ENCODE results near the gene SUSD4. TPM values are rescaled to one million over a fixed set of nuclear protein-coding genes. Genes with fewer than 3 reads are reported as not detected.
A peak's percentile ranks its signal among the peaks of the same experiment; 100 is the strongest.

The SUSD4 gene
- total and polyA plus RNA-seq, 9 of the 15 experiments (the other 6 are each of a cell fraction or from before 2014, with no cell fraction given): 0.06 to 1.7 (median 0.09) TPM; not detected in 4

DNA sequence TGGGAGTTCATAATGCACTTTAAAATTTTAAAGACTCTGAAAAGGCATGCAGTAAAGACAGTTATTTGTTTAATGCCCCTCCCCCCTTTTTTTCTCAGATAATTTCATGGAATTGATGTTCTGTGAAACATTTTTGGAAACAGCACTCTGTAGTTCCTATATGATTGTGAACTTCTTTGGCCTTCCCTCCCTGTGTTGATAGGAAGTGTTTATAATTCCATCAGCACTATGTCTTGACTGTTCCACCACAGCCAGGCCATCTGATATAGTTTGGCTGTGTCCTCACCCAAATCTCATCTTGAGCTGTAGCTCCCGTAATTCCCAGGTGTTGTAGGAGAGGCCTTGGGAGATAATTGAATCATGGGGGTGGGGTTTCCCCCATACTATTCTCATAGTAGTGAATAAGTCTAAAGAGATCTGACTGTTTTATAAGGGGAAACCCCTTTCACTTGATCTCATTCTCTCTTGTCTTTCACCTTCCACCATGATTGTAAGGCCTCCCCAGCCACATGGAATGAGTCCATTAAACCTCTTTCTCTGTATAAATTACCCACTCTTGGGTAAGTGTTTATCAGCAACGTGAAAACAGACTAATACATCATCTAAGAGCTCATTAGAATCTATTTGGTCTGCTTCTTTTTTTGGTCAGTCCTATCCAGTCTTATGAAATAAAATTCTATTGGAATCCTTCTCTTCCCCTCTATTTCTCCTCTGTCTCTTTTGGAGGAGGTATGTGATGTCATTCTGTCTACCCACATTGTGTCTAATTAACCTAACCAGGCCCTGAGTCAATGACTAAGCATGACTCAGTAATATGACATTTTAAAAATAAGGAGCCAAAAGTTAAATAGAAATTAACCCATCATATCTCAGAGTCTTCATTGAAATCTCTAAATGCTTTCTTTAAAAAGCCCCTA is 38.2 kb upstream of the SUSD4 start (continued):
- TF ChIP-seq CCNT2 (IDR thresholded peaks at IDR 0.05; ENCODE audit: borderline replicate concordance, extremely low read depth, insufficient read length, low read depth, low read length) (peak; percentile 10), SMARCA4 (IDR thresholded peaks at IDR 0.05) (peak; percentile 43; the same call in 1 of the 2 replicates), ZNF766 (CRISPR knock-in tag; conservative IDR thresholded peaks at IDR 0.05) (peak; percentile 66), ATF1 (CRISPR knock-in tag; IDR thresholded peaks at IDR 0.05) (no peak), ATF1 (tag; IDR thresholded peaks at IDR 0.05) (peak; percentile 64), MEIS2 (IDR thresholded peaks at IDR 0.05; ENCODE audit: partially characterized antibody) (no peak), ELF1 (tag; IDR thresholded peaks at IDR 0.05) (no peak), PYGO2 (tag; IDR thresholded peaks at IDR 0.05) (no peak), GTF2A2 (tag; IDR thresholded peaks at IDR 0.05) (peak; percentile 35; the same call in 1 of the 2 replicates), NFE2 (IDR thresholded peaks at IDR 0.05; ENCODE audit: low read depth) (peak; percentile 91), SMARCE1 (IDR thresholded peaks at IDR 0.05) (peak; percentile 60; the same call in 1 of the 2 replicates), ARHGAP35 (IDR thresholded peaks at IDR 0.05; ENCODE audit: partially characterized antibody) (no peak), MED1 (CRISPR knock-in tag; IDR thresholded peaks at IDR 0.05; ENCODE audit: borderline replicate concordance) (no peak), JUNB (CRISPR knock-in tag; conservative IDR thresholded peaks at IDR 0.05) (0 out of 2 replicates have a peak, but pooled peaks have one; percentile 47), YBX1 (IDR thresholded peaks at IDR 0.05) (no peak), CREBBP (IDR thresholded peaks at IDR 0.05; ENCODE audit: low read depth, low read length) (no peak), EHMT2 (IDR thresholded peaks at IDR 0.05) (peak; percentile 40), EP300 (IDR thresholded peaks at IDR 0.05; ENCODE audit: low read length) (peak; percentile 20; the same call in 1 of the 2 replicates), SP2 (IDR thresholded peaks at IDR 0.05; ENCODE audit: extremely low read depth, low read depth, low read length, poor library complexity, severe bottlenecking) (no peak), RNF219 (CRISPR knock-in tag; IDR thresholded peaks at IDR 0.05) (0 out of 2 replicates have a peak, but pooled peaks have one; percentile 16), IRF2 (CRISPR knock-in tag; IDR thresholded peaks at IDR 0.05) (no peak), CREM (IDR thresholded peaks at IDR 0.05; ENCODE audit: low read depth) (peak; percentile 64; the same call in 1 of the 2 replicates)
- TF ChIP-seq, protein P1, sequence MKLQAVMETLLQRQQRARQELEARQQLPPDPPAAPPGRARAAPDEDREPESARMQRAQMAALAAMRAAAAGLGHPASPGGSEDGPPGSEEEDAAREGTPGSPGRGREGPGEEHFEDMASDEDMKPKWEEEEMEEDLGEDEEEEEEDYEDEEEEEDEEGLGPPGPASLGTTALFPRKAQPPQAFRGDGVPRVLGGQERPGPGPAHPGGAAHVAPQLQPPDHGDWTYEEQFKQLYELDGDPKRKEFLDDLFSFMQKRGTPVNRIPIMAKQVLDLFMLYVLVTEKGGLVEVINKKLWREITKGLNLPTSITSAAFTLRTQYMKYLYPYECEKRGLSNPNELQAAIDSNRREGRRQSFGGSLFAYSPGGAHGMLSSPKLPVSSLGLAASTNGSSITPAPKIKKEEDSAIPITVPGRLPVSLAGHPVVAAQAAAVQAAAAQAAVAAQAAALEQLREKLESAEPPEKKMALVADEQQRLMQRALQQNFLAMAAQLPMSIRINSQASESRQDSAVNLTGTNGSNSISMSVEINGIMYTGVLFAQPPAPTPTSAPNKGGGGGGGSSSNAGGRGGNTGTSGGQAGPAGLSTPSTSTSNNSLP (IDR thresholded peaks at IDR 0.05; ENCODE audit: borderline replicate concordance, low read depth, low read length): peak; percentile 40; the same call in 1 of the 2 replicates
- TF ChIP-seq, protein P2, sequence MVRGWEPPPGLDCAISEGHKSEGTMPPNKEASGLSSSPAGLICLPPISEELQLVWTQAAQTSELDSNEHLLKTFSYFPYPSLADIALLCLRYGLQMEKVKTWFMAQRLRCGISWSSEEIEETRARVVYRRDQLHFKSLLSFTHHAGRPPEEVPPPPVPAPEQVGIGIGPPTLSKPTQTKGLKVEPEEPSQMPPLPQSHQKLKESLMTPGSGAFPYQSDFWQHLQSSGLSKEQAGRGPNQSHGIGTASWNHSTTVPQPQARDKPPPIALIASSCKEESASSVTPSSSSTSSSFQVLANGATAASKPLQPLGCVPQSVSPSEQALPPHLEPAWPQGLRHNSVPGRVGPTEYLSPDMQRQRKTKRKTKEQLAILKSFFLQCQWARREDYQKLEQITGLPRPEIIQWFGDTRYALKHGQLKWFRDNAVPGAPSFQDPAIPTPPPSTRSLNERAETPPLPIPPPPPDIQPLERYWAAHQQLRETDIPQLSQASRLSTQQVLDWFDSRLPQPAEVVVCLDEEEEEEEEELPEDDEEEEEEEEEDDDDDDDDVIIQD (CRISPR knock-in tag; IDR thresholded peaks at IDR 0.05): 0 out of 2 replicates have a peak, but pooled peaks have one; percentile 24

Data from K562 (cell line).